ENCODE data around the gene RTF1. TPM values are rescaled to one million over a fixed set of nuclear protein-coding genes. Genes with fewer than 3 reads are reported as not detected.

The RTF1 gene
- total RNA-seq, 4 donors from 2014 or later, result 23.4 to 73.0 (median 37.2) TPM

DNA sequence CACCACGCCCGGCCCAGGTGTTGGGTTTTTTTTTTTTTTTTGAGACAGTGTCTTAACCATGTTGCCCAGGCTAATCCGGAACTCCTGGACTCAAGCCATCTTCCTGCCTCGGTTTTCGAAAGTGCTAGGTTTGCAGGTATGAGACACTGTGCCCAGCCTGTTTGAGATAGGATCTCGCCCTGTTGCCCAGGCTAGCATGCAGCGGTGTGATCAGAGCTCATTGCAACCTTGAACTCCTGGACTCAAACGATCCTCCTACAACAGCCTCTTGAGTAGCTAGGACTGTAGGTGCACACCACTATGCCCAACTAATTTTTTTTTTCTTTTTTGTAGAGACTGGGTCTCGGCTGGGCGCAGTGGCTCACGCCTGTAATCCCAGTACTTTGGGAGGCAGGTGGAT lies 56.5 kb downstream of the RTF1 start:
- H3K4me3 ChIP-seq (ENCODE audit: low read depth, poor library complexity, severe bottlenecking), result no peak overlapping the region
- 92 to 93% methylated on average over 11 of the region's 11 CpGs for WGBS, 2 donors
- no peak for DNase-seq (ENCODE audit: low spot score in 2 of 2)
- no peak for TF ChIP-seq POLR2A (IDR thresholded peaks at IDR 0.05)
- TF ChIP-seq, protein P1, sequence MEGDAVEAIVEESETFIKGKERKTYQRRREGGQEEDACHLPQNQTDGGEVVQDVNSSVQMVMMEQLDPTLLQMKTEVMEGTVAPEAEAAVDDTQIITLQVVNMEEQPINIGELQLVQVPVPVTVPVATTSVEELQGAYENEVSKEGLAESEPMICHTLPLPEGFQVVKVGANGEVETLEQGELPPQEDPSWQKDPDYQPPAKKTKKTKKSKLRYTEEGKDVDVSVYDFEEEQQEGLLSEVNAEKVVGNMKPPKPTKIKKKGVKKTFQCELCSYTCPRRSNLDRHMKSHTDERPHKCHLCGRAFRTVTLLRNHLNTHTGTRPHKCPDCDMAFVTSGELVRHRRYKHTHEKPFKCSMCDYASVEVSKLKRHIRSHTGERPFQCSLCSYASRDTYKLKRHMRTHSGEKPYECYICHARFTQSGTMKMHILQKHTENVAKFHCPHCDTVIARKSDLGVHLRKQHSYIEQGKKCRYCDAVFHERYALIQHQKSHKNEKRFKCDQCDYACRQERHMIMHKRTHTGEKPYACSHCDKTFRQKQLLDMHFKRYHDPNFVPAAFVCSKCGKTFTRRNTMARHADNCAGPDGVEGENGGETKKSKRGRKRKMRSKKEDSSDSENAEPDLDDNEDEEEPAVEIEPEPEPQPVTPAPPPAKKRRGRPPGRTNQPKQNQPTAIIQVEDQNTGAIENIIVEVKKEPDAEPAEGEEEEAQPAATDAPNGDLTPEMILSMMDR (IDR thresholded peaks at IDR 0.05), result no peak
- intact Hi-C loops (cut with DNase I; ENCODE audit: low total_unique reads), result no loop called here

DNA sequence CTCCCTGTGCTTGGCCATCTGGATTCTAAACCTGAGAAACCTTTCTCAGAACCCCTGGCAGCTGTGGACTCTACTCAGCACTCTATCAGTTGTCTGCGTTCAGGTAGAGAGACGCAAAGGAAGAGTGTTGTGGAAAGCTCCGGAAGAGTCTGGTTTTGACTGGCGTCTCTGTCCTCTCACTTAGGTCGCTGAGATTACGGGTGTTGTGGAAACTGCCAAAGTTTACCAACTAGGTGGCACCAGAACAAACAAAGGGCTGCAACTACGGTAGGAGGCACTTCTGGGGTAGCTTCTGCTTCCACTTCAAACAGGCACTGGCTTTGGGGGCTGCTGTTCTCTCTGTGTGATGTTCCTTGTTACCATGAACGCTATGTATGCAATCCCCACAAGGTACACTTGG lies 57.5 kb downstream of the RTF1 start:
- TF ChIP-seq, protein P1 (IDR thresholded peaks at IDR 0.05), result no peak
- no peak for TF ChIP-seq POLR2A (IDR thresholded peaks at IDR 0.05)
- intact Hi-C loops (cut with DNase I; ENCODE audit: low total_unique reads), result no loop called here
- no peak for DNase-seq (ENCODE audit: low spot score in 2 of 2)
- H3K4me3 ChIP-seq (ENCODE audit: low read depth, poor library complexity, severe bottlenecking), result no peak overlapping the region
- 86 to 93% methylated on average over 8 of the region's 8 CpGs for WGBS, 2 donors

DNA sequence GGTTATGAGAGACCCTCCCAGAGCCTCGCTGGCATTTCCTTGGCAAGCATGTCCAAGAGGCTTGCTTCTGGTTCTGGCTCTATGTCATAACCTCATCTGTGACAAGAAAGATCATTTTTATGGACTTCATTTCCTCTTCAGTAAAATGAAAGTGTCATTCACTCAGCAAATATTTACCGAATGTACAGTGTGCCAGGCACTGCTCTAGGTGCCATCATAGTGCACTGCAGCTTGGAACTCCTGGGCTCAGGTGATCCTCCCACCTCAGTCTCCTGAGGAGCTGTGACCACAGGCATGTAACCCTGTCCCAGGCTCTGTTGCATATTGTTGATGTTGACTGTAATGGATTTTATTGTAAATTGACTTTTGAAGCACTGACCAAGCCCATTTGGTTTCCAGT lies 58.0 kb downstream of the RTF1 start:
- DNase-seq (ENCODE audit: low spot score in 2 of 2), result no peak

DNA sequence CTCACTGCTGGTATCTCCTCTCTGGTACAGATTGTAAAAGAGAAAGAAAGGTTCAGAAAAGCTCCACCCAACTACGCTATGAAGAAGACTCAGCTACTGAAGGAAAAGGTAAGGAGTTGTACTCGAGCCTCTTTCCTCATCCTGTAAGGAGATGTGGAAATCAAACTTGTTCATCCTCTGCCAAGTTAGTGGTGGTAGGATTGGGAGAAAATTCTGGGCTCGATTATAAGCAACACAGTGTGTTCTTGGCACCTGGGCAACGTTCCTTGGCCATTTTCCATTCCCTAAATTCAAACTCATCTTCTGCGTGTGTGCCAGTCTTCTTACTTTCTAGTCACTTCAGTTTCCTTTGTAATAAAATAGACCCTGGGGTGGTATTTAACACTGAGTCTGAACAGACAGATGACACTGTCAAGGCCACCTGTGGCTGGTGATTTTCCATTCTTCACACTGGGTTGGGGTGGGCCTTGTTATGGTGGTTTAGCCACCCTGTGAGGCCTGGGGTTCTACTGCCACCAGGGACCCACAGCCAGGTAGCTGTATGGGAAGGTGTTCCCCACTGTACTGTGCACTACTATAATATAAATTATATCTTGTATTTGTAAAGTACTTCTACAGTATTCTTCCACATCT lies 59.6 kb downstream of the RTF1 start:
- H3K4me3 ChIP-seq (ENCODE audit: low read depth, poor library complexity, severe bottlenecking), result no peak overlapping the region
- TF ChIP-seq POLR2A (IDR thresholded peaks at IDR 0.05), result no peak
- TF ChIP-seq, protein P1 (IDR thresholded peaks at IDR 0.05), result no peak
- DNase-seq (ENCODE audit: low spot score in 2 of 2), result no peak
- WGBS, 2 donors, result 63 to 71% methylated on average over 5 of the region's 5 CpGs
- intact Hi-C loops (cut with DNase I; ENCODE audit: low total_unique reads), result no loop called here

More for the DNA sequence above, 58.0 kb downstream of the RTF1 start:
- TF ChIP-seq, protein P1 (IDR thresholded peaks at IDR 0.05), result no peak
- TF ChIP-seq POLR2A (IDR thresholded peaks at IDR 0.05), result no peak
- 73 to 87% methylated on average over 2 of the region's 2 CpGs for WGBS, 2 donors
- H3K4me3 ChIP-seq (ENCODE audit: low read depth, poor library complexity, severe bottlenecking), result no peak overlapping the region
- intact Hi-C loops (cut with DNase I; ENCODE audit: low total_unique reads), result no loop called here

DNA sequence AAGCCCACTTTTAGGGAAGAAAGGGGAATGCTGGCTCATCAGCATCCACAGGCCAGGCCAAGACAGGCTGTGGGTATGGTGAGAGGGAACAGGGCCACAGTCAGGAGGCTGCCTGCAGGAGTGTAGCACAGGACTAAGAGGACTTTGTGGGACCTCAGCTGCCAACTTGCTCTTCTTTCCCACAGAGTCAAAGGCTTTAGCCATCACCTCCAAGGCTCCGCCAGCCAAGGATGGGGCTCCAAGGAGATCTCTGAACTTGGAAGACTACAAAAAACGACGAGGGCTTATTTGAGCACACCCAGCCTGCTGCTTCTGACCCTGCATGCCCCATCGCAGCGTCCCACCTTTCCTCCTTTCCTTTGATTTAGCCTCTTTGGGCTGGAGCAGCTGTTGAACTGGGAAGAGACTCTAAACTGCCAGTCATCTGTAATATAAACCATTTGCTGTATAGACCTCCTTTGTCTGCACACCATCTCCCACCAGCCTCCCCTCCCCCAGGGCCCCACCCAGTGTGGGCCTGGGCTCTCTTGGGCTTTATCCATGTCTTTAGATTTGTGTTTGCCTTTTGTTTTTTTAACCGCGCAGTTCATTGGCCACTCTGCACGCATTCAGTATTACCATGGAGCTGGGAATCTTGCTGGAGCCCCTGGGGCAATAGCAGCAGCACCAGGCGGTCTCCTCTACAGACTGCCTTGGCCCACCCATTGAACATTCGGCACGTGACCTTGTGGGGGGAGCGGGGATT lies 63.7 kb downstream of the RTF1 start:
- intact Hi-C loops (cut with DNase I; ENCODE audit: low total_unique reads), result no loop called here
- TF ChIP-seq, protein P1 (IDR thresholded peaks at IDR 0.05), result no peak
- TF ChIP-seq POLR2A (IDR thresholded peaks at IDR 0.05), result no peak
- DNase-seq (ENCODE audit: low spot score in 2 of 2), result no peak
- H3K4me3 ChIP-seq (ENCODE audit: low read depth, poor library complexity, severe bottlenecking), result no peak overlapping the region
- 93 to 94% methylated on average over 12 of the region's 12 CpGs for WGBS, 2 donors

All from lower leg skin (tissue), 4 donors.